Measurements from ENCODE around the gene CDH5.

DNA sequence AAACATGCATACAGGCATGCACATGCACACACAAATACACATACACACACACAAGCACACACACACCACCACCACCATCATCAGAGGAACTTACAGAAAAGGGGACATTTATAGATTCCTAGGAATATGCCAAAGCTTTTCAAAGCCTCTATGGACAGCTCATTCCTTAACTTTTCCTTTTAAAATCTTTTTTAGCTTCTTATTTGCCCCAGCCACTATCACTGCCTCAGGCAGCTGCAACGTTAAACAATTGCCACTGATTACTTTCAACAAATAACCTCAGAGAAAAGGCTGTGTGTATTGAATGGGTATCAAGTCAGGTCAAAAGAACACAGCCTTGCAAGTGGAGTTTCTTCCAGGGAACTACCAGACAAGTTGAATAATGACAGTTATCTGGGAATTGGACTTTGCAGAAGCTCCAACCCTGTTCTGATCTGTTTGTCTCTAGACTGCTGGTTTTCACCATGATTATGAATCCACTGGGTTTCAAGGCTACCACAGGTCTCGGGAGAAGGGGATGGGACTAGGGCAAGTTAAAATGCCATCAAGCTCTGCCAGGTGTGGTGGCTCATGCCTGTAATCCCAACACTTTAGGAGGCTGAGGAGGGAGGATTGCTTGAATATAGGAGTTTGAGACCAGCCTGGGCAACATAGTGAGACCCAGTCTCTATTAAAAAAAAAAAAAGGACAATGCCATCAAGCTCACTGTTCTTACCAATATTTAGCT is 38.7 kb downstream of the CDH5 start:
- TF ChIP-seq POLR2A (IDR thresholded peaks at IDR 0.05) = no peak
- TF ChIP-seq, protein P1, sequence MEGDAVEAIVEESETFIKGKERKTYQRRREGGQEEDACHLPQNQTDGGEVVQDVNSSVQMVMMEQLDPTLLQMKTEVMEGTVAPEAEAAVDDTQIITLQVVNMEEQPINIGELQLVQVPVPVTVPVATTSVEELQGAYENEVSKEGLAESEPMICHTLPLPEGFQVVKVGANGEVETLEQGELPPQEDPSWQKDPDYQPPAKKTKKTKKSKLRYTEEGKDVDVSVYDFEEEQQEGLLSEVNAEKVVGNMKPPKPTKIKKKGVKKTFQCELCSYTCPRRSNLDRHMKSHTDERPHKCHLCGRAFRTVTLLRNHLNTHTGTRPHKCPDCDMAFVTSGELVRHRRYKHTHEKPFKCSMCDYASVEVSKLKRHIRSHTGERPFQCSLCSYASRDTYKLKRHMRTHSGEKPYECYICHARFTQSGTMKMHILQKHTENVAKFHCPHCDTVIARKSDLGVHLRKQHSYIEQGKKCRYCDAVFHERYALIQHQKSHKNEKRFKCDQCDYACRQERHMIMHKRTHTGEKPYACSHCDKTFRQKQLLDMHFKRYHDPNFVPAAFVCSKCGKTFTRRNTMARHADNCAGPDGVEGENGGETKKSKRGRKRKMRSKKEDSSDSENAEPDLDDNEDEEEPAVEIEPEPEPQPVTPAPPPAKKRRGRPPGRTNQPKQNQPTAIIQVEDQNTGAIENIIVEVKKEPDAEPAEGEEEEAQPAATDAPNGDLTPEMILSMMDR (IDR thresholded peaks at IDR 0.05) = no peak

Data from body of pancreas (tissue), 4 donors.